GM19238 (cell line): ENCODE data around the gene PCDHGA10.
"Not testable (repeated sequence)": the region's sequence is repeated elsewhere in the genome, so short reads cannot be mapped to it uniquely, and the experiment has no call there.

ENCODE experiments used
- DNase-seq: peaks from one replicate; pipeline ENCODE4 v3.0.0; 2011; ENCODE audit warnings: low spot score; ENCODE audit not compliant: insufficient read length

PCDHGA10 gene

DNA sequence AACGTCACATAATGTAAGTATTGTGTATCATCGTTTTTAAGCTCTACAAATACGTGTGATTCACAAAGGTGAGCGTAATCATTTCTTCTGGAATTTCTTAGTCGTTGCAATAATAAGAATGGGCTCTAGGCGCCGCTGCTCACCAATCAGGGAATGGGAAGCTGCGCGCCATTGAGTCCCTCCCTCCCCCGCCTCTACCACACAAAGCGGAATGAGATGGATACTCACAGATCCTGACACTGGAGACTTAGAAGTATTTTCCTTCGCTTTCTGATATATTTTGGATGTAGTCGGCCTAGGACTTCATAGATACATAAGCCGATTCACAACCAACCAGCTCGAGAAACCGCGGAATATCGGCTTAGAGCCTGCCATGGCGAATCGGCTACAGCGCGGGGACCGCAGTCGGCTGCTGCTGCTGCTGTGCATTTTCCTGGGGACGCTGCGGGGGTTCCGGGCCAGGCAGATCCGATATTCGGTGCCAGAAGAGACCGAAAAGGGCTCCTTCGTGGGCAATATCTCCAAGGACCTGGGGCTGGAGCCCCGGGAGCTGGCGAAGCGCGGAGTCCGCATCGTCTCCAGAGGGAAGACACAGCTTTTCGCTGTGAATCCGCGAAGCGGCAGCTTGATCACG, 8.2 kb downstream of the PCDHGA10 start, which contains the start of gene PCDHGA11:
Gene PCDHGA11 (plus strand): TSS at position 197 of the 634 bp plus-strand sequence. CDS start 177 bp downstream, at position 374.
- DNase-seq: no peak

DNA sequence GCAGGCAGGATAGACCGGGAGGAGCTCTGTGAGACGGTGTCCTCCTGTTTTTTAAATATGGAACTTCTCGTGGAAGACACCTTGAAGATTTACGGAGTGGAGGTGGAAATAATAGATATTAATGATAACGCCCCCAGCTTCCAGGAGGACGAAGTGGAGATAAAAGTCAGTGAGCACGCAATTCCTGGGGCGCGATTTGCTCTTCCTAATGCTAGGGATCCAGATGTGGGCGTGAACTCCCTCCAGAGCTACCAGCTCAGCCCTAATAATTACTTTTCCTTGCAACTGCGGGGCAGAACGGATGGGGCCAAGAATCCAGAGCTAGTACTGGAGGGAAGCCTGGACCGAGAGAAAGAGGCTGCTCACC, 8.7 kb downstream of the PCDHGA10 start:
- DNase-seq: no peak

DNA sequence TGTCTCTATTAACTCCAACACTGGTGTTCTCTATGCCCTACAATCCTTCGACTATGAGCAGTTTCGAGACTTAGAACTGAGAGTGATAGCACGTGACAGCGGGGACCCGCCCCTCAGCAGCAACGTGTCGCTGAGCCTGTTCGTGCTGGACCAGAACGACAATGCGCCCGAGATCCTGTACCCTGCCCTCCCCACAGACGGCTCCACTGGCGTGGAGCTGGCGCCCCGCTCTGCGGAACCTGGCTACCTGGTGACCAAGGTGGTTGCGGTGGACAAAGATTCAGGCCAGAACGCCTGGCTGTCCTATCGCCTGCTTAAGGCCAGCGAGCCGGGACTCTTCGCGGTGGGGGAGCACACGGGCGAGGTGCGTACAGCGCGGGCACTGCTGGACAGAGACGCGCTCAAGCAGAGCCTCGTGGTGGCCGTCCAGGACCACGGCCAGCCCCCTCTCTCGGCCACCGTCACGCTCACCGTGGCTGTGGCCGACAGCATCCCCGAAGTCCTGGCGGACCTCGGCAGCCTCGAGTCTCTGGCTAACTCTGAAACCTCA, 10.0 kb downstream of the PCDHGA10 start:
- DNase-seq: no peak

DNA sequence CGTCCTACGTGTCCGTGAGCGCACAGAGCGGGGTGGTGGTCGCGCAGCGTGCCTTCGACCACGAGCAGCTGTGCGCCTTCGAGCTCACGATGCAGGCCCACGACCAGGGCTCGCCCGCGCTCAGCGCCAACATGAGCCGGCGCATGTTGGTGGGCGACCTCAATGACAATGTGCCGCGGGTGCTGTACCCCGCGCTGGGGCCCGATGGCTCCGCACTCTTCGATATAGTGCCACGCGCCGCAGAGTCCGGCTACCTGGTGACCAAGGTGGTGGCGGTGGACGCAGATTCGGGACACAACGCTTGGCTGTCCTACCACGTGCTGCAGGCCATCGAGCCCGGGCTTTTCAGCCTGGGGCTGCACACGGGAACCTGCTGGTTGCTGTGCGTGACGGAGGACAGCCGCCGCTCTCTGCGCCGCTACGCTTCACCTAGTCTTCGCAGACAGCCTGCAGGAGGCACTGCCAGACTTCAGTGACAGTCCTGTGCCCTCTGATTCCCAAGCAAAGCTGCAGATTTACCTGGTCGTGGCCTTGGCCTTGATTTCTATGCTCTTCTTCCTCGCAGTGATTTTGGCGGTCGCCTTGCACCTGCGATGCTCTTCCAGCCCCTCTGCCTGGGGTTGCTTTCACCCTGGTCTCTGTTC, 15.1 kb downstream of the PCDHGA10 start:
- no peak for DNase-seq

DNA sequence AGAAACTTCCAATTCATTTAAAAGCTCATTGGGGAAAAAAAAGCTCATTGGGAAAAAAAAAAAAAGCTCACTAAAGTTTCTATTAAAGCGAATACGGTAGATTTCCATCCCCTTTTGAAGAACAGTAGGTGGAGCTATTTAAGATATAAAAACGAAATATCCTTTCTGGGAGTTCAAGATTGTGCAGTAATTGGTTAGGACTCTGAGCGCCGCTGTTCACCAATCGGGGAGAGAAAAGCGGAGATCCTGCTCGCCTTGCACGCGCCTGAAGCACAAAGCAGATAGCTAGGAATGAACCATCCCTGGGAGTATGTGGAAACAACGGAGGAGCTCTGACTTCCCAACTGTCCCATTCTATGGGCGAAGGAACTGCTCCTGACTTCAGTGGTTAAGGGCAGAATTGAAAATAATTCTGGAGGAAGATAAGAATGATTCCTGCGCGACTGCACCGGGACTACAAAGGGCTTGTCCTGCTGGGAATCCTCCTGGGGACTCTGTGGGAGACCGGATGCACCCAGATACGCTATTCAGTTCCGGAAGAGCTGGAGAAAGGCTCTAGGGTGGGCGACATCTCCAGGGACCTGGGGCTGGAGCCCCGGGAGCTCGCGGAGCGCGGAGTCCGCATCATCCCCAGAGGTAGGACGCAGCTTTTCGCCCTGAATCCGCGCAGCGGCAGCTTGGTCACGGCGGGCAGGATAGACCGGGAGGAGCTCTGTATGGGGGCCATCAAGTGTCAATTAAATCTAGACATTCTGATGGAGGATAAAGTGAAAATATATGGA, 17.7 kb downstream of the PCDHGA10 start, which contains the start of gene PCDHGA12:
Gene PCDHGA12 (plus strand): TSS at position 176 of the 782 bp plus-strand sequence. CDS start 253 bp downstream, at position 429.
- DNase-seq: no peak

DNA sequence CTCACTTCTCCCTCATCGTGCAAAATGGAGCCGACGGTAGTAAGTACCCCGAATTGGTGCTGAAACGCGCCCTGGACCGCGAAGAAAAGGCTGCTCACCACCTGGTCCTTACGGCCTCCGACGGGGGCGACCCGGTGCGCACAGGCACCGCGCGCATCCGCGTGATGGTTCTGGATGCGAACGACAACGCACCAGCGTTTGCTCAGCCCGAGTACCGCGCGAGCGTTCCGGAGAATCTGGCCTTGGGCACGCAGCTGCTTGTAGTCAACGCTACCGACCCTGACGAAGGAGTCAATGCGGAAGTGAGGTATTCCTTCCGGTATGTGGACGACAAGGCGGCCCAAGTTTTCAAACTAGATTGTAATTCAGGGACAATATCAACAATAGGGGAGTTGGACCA, 18.5 kb downstream of the PCDHGA10 start:
- DNase-seq: no peak

DNA sequence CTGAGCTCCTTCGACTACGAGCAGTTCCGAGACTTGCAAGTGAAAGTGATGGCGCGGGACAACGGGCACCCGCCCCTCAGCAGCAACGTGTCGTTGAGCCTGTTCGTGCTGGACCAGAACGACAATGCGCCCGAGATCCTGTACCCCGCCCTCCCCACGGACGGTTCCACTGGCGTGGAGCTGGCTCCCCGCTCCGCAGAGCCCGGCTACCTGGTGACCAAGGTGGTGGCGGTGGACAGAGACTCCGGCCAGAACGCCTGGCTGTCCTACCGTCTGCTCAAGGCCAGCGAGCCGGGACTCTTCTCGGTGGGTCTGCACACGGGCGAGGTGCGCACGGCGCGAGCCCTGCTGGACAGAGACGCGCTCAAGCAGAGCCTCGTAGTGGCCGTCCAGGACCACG, 19.5 kb downstream of the PCDHGA10 start:
- DNase-seq: not testable (repeated sequence)

DNA sequence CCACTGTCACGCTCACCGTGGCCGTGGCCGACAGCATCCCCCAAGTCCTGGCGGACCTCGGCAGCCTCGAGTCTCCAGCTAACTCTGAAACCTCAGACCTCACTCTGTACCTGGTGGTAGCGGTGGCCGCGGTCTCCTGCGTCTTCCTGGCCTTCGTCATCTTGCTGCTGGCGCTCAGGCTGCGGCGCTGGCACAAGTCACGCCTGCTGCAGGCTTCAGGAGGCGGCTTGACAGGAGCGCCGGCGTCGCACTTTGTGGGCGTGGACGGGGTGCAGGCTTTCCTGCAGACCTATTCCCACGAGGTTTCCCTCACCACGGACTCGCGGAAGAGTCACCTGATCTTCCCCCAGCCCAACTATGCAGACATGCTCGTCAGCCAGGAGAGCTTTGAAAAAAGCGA, 19.9 kb downstream of the PCDHGA10 start:
- not testable (repeated sequence) for DNase-seq

DNA sequence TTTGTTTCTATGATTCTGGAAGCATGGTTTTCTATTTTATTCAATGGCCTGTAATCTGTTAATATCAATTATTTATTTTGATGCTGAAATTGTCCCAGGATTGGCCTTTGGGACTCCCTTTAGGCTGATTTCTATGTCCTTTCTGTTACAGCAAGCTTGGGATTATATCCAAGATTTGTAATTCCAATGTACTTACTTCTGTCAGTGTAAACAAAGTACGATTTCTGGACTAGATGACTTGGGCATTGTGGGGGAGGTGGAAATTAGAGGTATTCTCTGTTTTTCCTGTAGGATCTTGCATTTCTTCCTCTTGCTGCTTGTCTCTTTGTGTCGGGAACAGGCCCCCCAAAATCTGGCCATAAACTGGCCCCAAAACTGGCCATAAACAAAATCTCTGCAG, 21.2 kb downstream of the PCDHGA10 start:
- no peak for DNase-seq

DNA sequence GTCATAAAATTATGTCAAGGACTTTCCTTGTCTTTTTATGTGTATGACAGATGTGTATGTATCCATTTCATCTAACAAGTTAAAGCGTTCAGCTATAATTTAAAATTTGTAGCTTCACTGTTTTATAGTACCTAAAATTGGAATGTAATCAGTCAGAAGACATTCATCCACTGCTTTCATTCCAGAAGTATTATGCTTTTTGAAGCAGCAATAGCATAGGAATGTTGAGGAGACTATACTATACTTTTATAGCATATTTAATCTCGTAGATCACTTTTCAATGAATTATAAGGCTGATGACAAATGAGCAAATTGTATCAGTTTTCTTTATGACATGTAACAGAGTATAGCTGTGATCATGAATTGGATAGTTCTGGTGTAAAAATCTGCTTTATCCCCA, 24.4 kb downstream of the PCDHGA10 start:
- DNase-seq: no peak

DNA sequence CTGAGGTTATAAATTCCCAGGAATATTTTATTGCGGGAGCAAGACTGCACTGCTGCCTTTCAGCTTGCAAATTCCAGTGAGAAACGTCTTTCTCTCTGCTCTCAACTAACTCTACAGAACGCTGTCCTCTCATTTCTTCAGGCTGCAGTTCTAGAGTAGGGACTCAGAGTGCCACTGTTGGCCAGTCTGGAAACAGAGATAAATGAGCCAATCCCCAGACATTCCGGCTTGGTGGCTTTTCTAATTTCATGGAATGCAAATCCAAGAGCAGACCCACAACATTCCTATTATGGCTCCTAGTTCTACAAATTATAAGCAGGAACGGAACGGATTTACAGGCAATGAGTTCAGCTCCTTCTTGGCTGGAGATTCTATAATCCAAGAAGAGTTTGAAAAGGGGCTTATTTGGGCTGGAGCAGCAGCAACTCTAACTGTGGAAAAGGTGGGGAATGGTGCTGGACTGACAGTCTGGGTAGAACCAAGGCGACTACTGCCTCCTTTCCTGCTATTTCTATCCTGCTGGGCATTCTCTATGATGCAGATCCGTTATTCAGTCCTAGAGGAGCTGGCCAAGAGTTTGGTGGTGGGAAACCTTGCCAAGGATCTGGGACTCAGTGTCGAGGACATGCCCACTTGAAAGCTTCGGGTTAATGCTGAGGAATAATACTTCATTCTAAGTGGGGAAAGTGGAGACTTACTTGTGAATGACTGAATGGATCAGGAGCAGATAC, 26.8 kb downstream of the PCDHGA10 start:
- DNase-seq: no peak

DNA sequence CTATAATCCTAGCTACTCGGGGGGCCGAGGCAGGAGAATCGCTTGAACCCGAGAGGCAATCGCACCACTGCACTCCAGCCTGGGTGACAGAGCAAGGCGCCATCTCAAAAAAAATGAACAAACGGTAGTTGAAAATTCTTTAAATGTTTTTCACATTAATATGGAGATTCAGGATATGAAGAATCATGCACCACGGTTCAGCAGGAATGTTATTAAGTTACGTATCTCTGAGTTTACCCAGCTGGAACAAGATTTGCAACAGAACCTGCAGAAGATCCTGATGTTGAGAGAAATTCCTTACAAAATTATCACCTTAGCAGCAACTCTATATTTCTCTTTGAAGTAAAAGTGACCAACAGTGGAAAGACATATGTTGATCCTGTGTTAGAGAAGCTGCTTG, 27.6 kb downstream of the PCDHGA10 start:
- DNase-seq: no peak

DNA sequence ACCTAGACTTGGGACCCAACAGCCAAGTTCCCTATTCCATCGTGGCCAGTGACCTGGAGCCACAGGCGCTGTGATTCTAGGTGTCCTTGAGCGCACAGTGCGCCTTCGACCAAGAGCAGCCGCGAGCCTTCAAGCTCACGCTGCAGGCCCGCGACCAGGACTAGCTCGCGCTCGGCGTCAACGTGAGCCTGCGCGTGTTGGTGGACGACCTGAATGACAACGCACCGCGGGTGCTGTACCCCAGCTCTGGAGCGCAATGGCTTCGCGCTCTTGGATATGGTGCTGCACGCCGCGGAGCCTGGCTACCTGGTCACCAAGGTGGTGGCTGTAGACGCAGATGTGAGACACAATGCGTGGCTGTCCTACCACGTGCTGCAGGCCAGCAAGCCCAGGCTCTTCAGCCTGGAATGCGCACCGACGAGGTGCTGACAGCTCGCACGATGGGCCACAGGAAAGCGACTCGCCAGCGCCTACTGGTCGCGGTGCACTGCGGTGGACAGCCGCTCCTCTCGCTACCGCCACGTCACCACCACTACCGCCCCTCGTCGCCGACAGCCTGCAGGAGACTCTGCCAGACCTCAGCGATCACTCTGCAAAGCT, 28.9 kb downstream of the PCDHGA10 start:
- no peak for DNase-seq

DNA sequence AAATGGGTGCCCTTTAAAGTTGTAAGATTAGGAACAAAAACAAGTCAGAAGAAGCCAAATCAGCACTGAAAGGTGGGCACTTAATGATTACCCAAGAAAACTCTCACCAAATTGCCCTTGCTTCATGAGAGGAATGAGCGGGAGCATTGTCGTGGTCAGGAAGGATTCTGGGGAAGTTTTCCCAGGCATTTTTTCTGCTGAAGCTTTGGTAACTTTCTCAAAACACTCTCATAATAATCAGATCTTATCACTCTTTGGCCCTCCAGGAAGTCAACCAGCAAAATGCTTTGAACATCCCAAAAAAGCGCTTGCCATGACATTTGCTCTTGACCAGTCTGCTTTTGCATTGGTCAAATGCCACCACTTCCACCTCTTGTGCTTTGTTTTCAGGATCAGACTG, 52.6 kb downstream of the PCDHGA10 start:
- no peak for DNase-seq
